ENCODE results near the gene CHURC1.
"Not testable (repeated sequence)": the region's sequence is repeated elsewhere in the genome, so short reads cannot be mapped to it uniquely, and the experiment has no call there.

The CHURC1 gene

DNA sequence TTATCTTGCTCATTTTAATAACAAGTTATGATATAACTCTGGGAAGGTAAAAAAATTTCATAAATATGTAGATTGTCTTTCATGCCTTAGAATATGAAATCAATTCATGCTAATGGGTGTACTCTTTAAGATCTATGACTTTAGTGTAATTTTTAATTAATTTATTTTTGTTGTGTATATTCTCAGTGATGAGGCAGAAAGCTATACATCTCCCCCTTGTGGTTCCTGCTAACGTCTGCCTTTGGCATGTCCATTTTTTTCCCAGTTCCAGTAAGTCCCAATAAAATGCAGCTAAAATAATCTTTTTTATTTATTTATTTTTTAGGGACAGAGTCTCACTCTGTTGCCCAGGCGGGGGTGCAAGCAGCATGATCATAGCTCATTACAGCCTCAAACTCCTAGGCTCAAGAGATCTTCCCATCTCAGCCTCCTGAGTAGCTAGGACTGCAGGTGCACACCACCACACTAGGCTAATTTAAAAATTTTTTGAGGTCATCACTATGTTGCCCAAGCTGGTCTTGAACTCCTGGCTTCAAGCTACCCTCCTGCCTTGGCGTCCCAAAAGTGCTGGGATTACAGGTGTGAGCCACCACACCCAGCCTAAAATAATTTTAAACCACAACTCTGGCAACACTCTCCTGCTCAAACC, 3.3 kb upstream of the CHURC1 start:
- no peak for DNase-seq

DNA sequence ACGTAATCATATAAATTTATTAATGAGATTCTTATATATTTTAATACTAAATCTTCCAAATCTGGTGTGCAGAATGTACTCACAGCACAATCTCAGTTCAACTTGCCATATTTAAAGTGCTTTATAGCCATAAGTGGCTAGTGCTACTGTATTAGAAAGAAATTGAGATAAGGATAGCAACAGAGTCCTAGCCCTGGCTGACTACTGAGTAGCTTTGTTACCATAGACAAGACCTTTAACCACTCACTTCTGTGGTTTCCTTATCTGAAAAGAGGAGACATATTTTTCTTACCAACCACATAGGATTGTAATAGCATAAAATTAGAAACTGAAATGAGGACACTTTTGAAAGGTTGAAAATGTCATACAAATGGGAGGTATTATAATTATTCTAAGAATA, 2.0 kb upstream of the CHURC1 start:
- DNase-seq, result no peak

DNA sequence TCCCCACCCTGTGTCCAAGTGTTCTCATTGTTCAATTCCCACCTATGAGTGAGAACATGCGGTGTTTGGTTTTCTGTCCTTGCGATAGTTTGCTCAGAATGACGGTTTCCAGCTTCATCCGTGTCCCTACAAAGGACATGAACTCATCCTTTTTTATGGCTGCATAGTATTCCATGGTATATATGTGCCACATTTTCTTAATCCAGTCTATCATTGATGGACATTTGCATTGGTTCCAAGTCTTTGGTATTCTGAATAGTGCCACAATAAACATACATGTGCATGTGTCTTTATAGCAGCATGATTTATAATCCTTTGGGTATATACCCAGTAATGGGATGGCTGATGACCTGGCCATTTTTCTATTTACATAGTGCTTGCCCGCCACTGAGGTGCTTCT, 778 bp upstream of the CHURC1 start:
- DNase-seq, result not testable (repeated sequence)

DNA sequence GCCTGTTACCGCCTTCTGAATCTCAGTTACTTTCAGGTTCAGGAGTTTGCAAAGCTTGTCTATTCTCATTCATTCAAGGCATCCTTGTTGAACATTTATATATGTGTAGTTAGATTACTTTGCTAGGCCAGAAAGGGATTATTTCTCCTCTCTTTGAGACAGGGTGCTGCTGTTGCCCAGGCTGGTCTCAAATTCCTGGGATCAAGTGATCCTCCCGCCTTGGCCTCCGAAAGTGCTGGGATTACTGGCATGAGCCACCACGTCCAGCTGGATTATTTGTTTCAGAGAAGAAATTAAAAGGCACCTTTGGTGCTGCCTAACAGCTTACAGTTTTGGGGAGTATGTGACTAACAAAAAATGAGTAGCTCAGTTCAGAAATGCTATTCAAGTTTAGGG, 772 bp downstream of the CHURC1 start:
- DNase-seq, result no peak

DNA sequence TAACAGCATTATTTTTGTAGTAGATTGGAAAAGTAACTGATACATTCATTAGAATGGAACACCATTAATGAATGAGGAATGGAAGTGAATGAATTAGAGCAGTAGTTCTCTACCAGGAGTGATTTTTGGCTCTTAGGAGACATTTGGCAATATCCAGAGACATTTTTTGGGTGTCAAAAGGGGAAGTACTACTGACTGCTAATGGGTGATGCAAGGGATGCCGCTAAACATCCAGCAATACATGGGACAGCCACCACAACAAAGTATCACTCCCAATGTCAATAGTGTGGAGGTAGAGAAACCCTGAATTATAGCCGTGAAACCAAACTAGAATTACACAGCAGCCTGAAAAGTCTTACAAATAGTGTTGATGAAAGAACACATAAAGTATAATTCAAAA, 1.5 kb downstream of the CHURC1 start:
- no peak for DNase-seq

DNA sequence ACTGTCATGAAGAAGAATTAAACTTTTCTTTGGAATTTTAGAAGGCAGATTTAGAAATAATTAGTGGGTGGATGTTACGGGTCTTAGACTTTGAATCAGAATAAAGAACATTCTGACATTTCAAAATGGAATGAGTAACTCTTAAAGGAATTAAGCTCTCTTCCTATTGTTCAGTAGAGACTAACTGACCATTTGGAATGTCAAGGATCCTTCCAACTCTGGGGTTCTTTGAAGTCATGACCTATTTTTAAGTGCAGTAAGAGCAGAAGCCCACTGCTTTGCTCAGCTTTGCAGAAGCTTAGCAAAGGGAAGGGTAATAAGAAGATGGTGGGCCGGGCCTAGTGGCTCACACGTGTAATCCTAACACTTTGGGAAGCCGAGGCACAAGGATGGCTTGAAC, 4.0 kb downstream of the CHURC1 start:
- no peak for DNase-seq

DNA sequence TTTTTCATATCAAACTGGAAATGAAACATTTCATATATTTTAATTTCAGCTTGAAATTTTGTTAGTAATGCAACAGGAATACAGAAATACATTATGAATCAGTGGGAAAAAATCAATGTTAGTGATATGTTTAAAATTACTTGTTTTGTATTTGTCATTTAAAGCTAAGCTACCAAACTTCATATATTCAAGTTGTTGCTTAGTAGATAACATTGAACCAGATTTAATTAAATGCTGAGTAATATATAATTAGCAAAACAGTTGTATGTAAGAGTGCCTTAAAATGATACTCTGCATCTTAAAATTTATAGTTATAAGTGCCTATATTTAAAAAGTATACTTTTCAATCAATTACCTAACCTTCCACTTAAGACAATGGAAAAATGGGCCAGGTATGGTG, 5.0 kb downstream of the CHURC1 start:
- no peak for DNase-seq

DNA sequence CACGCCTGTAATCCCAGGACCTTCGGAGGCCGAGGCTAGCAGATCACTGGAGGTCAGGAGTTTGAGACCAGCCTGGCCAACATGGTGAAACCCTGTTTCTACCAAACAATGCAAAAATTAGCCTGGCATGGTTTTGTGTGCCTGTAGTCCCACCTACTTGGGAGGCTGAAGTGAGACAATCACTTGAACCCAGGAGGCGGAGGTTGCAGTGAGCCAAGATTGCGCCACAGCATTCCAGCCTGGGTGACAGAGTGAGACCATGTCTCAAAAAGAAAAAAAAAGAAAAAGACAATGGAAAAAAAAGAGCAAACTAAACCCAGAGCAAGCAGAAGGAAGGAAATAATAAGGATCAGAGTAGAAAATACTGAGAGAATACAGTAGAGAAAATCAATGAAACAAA, 5.4 kb downstream of the CHURC1 start:
- DNase-seq, result no peak

DNA sequence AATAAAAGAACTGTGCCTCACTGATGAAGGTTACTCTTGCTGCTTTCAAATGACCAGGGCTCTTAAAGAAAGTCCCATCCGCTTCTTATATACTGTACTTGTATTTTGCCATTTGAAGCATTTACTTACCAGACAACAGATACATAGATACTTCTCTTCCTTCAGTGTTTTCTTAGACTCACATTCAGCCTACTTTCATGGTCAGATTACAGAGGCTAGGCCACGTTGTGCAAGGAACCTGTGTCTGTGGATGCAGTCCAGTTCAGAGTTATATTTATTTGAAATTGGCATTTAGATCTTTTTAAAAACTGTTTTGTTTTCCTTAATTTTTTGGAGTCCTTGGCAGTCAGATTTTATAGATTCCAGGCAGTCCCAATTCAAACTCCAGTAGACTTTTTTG, 6.2 kb downstream of the CHURC1 start:
- DNase-seq, result no peak

DNA sequence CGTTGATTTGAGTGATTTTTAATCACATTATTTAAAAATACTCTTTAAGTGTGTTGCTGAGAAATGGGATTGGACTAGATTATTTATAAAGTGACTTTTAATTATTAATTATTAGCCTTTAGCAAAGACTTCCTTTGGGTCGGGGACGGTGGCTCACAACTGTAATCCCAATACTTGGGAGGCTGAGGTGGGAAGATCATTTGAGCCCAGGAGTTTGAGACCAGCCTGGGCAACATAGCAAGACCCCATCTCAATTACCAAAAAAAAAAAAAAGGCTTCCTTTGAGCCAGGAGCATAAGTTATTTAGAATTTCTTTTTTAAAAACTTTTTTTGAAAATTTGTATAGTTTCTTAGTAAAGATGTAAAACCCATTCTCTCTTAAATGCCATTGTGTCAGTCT, 8.8 kb downstream of the CHURC1 start:
- DNase-seq, result no peak

DNA sequence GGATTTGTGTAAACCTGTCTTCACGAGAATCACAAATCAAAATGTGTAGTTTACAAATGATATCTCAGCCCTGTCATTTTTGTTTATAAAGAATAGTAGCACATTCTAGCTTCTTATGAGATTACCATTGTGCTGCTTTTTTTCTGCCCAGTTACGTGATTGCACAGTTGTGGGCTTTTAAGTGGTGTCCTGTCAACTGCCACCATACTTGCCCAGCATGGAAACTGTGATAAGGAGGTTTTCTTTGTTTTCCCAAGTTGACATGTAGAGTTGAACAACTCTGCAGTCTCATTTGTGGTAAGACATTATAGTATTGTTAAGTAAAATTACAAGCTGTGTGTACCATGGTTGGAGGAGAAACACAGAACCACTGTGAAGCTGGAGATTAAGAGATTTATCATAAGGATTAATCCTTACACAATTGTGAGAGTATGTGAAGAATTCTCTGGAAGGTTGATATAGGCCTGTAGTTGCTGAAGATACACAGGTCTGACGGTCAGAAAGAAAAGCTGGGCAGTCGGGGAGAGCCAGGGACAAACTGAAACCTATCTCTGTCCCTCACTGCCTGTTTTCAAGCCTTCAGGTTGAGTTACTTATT, 12.2 kb downstream of the CHURC1 start:
- no peak for DNase-seq

DNA sequence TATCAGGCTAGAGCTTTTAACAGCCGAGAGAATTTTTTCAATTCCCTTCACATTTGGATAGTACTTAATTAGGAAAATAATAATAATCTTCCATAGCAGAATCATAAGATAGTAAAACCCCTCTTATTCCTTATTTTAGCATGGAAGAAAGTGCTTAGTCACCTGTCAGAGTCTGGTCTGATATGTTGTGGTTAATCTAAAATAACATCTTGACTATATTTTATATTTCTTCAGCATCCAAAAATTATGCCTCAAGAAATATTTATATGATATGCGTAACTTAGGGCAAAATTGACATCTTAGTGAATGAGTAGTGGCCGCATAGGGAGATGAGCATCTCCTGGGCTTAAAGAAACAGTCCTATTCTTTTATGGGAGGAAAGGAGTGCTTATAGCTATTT, 12.8 kb downstream of the CHURC1 start:
- no peak for DNase-seq

DNA sequence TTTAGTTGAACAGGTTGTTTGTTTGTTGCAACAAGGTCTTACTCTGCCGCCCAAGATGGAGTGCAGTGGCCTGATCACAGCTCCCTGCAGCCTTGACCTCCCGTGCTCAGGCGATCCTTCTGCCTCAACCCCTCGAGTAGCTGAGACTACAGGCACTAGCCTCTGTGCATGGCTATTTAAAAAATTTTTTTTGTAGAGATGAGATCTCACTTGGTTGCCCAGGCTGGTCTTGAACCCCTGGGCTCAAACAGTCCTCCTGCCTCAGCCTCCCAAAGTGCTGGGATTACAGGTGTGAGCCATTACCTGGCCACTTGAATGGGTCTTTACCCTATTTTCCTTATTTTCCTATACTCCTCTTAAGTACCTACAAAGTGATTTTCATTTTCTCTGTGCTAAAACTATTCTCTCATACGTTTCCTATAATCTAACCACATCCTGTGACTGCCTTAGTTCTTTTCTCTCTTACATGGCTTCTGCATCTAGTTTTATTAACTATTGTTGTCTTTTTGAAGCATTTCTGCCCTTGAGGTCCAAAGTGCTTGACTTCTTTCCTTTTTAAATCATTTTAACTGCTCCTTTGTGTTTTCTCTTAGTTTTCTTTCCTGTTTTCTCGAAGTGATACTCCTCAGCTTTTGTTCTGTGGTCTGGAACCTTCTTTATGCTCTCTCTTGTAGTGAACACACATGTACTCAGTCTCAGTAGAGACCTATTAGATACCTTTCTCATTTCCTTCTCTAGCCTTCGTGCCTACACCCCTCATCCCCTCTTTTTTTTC, 14.2 kb downstream of the CHURC1 start:
- DNase-seq, result no peak

DNA sequence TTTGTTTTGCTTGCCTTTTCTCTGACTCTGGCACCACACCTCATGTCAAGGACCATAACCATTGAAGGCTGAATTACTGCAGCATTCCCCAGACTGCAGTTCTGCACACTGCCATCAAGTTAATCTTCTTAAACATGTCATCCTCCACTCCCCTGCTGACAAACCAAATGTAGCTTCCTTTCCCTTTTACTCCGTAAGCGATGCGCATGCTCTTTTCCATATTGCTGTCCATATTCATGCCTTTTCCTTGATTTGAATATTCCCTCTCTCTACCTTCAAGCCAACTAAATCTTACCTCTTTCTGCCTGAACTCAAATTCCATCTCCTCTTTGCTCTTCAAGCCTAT, 14.7 kb downstream of the CHURC1 start:
- no peak for DNase-seq

DNA sequence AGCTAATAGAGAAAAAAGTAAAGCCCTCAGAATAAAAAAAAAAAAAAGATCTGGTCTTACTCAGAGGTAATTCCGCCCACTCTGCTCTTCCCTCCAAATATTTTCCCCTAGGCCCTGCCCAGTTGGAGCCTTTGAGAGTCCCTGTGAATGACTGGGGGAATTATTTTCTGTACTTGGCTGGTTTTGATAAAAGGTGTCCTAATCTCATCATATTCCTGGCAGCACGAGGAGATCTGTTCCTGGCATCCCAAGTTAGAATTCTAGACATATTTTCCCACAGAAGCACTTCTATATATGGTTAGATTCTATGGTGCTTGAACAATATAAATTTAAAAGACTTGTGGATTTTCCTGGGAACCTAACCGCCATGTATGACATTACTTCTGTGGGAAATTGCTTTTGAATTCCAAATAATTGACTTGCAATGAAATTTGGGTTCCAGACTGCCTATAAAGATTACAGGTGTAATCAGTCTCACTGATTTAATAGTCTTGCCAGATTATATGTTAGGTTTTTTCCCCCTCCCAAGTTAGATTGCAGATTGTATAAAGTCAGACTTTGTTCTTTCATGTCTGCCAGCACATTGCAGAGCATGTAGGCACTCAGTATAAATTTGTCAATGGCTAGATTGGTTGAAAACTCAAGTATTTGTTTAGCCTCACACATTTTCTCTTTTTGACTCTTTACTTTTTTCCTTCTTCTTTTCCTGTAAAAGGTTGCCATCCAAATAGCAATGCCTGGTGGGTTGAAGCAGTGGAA, 16.0 kb downstream of the CHURC1 start:
- DNase-seq, result no peak

DNA sequence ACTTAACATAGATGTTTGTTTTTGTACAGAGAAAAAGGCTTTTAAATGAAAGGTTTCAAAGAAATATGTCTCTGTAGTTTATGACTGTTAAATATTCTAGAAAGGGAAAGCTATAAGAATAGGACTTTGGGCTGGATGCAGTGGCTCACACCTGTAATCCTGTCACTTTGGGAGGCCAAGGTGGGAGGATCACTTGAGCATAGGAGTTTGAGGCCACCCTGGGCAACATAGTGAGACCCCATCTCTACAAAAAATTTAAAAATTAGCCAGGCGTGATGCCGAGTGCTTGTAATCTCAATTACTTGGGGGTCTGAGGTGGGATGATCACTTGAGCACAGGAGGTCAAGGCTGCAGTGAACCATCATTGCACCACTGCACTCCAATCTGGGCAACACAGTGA, 16.9 kb downstream of the CHURC1 start:
- DNase-seq, result no peak

DNA sequence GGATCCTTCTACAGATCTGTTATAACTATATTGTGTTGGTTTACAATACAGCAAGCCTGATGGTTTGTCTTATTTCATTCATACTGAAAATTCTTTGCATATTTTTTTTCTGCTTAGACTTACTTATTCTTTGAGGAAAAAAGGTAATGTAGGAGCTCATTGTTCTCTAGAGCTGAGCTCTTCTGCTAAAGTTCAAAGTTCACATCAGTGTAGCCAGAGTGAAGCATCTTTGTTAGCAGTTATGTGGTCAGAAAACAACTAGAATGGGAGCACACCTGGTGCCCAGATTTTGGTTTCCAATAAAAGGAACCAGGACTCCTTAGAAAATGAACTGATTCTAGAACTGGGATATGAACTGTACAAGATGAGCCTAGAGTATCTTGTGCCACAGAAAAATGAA, 18.0 kb downstream of the CHURC1 start:
- no peak for DNase-seq

DNA sequence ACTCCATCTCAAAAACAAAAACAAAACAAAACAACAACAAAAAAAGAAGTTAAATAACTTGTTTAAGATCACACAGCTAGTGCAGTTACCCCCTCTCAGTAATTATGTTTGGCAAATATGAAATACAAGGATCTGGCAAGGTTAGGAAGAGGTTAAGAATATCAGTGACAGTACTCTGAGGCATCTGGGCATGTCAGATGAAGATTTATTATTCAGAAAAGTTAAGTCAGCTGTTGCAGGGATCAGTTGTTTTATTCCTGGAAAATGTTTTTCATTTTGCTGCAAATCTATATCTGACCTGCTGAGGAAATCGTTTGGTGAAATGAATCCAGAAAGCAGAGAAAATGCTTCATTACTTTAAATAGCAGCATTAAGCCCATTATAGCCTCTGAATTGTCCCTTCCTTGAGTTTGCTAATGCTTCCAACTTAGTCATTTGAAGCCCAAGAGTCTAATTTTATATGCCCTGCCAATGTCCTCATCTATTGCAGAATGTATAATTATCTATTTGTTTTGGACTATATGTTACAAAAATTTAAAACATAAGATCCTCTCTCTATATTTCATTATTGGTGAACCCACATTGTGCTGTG, 20.2 kb downstream of the CHURC1 start:
- no peak for DNase-seq

DNA sequence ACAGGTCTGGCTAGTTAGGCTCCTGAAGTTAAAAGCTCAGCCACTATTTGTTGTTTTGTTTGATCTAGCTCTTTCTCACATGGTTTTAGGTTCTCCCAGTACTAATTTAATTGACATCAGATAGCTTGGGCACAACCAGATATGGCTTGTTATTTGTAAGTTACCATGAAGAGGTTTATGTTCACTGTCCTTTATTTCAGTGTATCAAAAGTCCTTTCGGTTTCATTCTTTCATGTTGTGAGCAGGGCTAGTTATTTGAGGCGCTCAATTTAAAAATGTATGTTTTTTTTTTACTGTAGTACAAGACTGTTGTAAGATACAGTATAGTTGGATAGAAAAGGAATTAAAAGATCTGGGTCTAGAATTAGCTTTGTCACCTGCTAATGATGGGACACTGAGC, 21.3 kb downstream of the CHURC1 start:
- DNase-seq, result no peak

DNA sequence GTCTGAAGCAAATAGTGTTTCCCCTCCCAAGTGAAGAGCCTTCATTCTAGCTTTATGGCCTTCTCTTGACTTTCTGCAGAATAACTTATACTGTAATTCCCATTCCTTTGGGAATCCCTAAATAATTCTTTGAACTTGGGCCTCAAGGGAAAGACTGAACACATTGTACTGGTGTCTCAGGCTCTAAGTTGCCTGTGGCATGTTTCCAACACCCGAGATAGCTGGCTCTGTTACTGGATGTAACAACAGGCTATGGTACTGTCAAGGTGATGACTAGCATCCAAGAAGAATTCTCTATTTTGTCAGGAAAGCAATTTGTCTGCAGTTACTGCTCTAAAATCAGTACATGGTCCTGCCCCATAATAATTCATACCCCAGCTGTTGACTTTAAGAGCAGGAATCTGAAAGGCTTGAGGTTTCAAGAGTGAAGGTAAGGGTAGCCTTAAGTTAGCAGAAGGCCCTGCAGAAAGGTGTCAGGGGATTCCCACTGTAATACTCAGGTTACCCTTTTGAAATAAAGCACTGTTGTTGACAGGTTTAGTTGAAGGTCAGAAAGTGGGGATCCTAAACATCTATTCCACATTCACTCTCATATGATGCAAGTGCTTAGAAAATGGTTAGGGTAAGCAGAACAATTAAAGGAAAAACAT, 23.0 kb downstream of the CHURC1 start:
- DNase-seq, result no peak

DNA sequence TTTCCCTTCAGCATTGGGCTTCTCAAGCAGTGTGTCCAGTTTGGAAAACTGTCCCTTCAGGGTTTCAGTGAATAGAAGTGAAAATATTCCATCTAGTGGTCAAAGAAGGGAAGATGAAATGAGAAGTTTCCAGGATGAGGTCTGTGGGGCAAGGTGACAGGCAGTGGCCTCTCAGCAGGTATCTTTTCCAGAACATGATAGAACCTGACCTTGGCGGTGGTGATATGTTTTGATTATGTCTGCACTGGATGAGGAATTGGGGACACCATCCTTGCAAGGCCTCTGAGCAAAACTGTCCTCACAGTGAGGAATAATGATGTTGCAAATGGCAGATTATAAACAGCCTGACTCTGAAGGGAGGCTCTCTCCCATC, 23.6 kb downstream of the CHURC1 start:
- DNase-seq, result no peak

DNA sequence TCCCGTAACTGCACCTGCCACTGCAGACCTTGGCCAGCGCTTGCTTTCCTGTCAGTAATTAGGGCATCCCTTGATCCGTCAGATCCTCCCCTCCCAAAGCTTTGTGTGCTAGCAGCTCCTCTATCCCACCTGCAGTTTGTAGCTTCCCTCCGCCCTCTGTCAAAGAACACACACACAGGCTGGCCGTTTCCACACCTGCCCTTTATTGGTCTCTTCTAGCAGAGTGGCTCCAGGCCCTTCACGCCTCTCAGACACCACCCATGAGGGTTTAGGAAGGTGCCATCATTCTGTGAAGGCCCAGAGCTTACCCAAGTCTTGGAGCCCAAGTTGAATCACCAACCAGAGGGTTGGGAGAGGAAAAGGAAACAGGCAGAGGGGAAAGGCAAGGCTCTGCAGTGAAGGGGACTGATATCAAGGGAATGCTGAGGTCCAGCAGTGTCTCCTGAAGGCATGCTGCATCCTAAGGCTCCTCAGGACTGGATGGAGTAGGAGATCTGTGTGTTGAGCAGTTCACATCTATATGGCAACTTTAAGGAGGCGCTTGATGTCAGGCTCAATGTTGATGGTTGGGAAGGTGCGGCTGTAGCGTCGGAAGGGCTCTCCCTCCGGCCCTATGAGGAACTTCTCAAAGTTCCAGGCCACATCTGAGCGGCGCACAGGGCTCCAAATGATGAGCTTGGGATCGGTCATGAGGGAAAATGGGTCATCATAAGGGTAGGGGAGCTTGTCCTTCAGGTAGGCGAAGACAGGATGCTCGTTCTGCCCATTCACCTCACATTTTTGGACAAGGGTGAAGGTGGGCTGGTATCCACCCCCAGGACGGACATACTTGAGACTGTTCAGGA, 24.9 kb downstream of the CHURC1 start:
- no peak for DNase-seq

All from stimulated activated CD4-positive, alpha-beta T cell treated with anti-CD3 and anti-CD28 coated beads, Interleukin-4, amount 100 ng/mL, for 4 hours (primary cell).